Right atrium auricular region (tissue), 2 donors: ENCODE data around the gene TPCN1. TPM values are rescaled to one million over a fixed set of nuclear protein-coding genes. Genes with fewer than 3 reads are reported as not detected.

ENCODE experiments used
- DNase-seq: peaks from one replicate; pipeline ENCODE4 v3.0.0-alpha.2; 2019; ENCODE audit warnings: low spot score
- H3K27ac ChIP-seq, 2 donors: fragments of 200-600 bp; sonication (generic); 1 replicate in 1 of 2; 2 replicates in 1 of 2; pipeline ENCODE4 v1.5.1; 2016 to 2019
- H3K27me3 ChIP-seq, 2 donors: fragments of 200-600 bp; sonication (generic); one replicate each; pipeline versions ENCODE4 v1.5.1 to v1.6.0; 2017 to 2019
- H3K36me3 ChIP-seq: fragments of 200-600 bp; sonication (generic); one replicate; pipeline ENCODE4 v1.5.1; 2016
- H3K4me1 ChIP-seq, 2 donors: fragments of 200-600 bp; sonication (generic); one replicate each; pipeline versions ENCODE4 v1.5.1 to v1.6.0; 2017 to 2019
- H3K4me3 ChIP-seq, 2 donors: fragments of 200-600 bp; sonication (generic); 1 replicate in 1 of 2; 2 replicates in 1 of 2; pipeline ENCODE4 v1.5.1; 2017 to 2019; ENCODE audit warnings: mild to moderate bottlenecking in 1 of 2, moderate library complexity in 1 of 2
- H3K9me3 ChIP-seq, 2 donors: fragments of 200-600 bp; sonication (generic); one replicate each; pipeline ENCODE4 v1.5.1; 2019
- CTCF ChIP-seq, 2 donors: fragments of 200-600 bp; sonication (generic); IDR thresholded peaks; one replicate each; pipeline ENCODE4 v1.5.1; 2019; ENCODE audit warnings: antibody characterized with exemption in 2 of 2
- total RNA-seq, 2 donors: library from RNA; depleted of rRNA; stranded (reverse); fragments of >200 nt; gene quantifications; one replicate each; pipeline ENCODE4 v1.1.0, GENCODE V29; 2016

Gene TPCN1
- total RNA-seq, 2 donors from 2014 or later: 57.3 to 58.7 TPM

GRCh38 chr12:113328368-113328889, 107.2 kb downstream of the TPCN1 start:
- Histone ChIP-seq H3K36me3 (peaks cover 22% of the 10 kb centered on the region), H3K9me3 (no peaks in the 10 kb centered on the region), H3K4me1 (peaks cover 0 to 35% of the 10 kb centered on the region in 2 donors), H3K27ac (no peak overlapping the region), H3K27me3 (no peaks in the 10 kb centered on the region), H3K4me3 (no peak overlapping the region)
- no peak for DNase-seq
- no peak for TF ChIP-seq CTCF (IDR thresholded peaks at IDR 0.05)

GRCh38 chr12:113329022-113329790, 107.9 kb downstream of the TPCN1 start:
- Histone ChIP-seq H3K4me3 (no peak overlapping the region), H3K9me3 (no peaks in the 10 kb centered on the region), H3K36me3 (peaks cover 22% of the 10 kb centered on the region), H3K27ac (no peak overlapping the region), H3K27me3 (no peaks in the 10 kb centered on the region), H3K4me1 (peaks cover 0 to 43% of the 10 kb centered on the region in 2 donors)
- no peak for TF ChIP-seq CTCF (IDR thresholded peaks at IDR 0.05)
- no peak for DNase-seq

GRCh38 chr12:113329791-113330417, 108.6 kb downstream of the TPCN1 start:
- H3K4me1 ChIP-seq: peaks cover 0 to 46% of the 10 kb centered on the region in 2 donors
- no peak overlapping the region for H3K27ac ChIP-seq

GRCh38 chr12:113330505-113330904, 109.2 kb downstream of the TPCN1 start:
- Histone ChIP-seq H3K36me3 (peaks cover 22% of the 10 kb centered on the region), H3K4me3 (no peak overlapping the region), H3K27me3 (no peaks in the 10 kb centered on the region), H3K27ac (no peak overlapping the region), H3K4me1 (peaks cover 0 to 50% of the 10 kb centered on the region in 2 donors), H3K9me3 (no peaks in the 10 kb centered on the region)
- TF ChIP-seq CTCF (IDR thresholded peaks at IDR 0.05): no peak
- DNase-seq: no peak

More at GRCh38 chr12:113329791-113330417, 108.6 kb downstream of the TPCN1 start:
- Histone ChIP-seq H3K4me3 (no peak overlapping the region), H3K27me3 (no peaks in the 10 kb centered on the region), H3K9me3 (no peaks in the 10 kb centered on the region), H3K36me3 (peaks cover 22% of the 10 kb centered on the region)
- TF ChIP-seq CTCF (IDR thresholded peaks at IDR 0.05): no peak
- no peak for DNase-seq

- Histone ChIP-seq H3K36me3 (peaks cover 22% of the 10 kb centered on the region), H3K9me3 (no peaks in the 10 kb centered on the region), H3K27me3 (no peaks in the 10 kb centered on the region), H3K4me3 (peak overlapping the region; percentile 4 to 72), H3K4me1 (peaks cover 0 to 34% of the 10 kb centered on the region in 2 donors), H3K27ac (no peak overlapping the region)
- TF ChIP-seq CTCF (IDR thresholded peaks at IDR 0.05): no peak
- no peak for DNase-seq
Measured at GRCh38 chr12:113332688-113333417, 111.6 kb downstream of the TPCN1 start.
